Spleen (tissue), 7 donors: ENCODE measurements around the gene AFDN.

Source experiments
- CTCF ChIP-seq, 11 experiments: fragments of 200-600 bp in 7 of 11; fragments of 450-650 bp in 4 of 11; sonication (generic) in 4 of 11; IDR thresholded peaks in 8 of 11; conservative IDR thresholded peaks in 3 of 11; 1 replicate in 7 of 11; 2 replicates in 4 of 11; pipeline versions ENCODE4 v1.4.0 to v1.8.0; 2016 to 2021; ENCODE audit warnings: antibody characterized with exemption in 11 of 11, inconsistent platforms in 4 of 11, mild to moderate bottlenecking in 1 of 11
- POLR2A ChIP-seq, 3 donors: fragments of 450-650 bp; IDR thresholded peaks; one replicate each; pipeline ENCODE4 v1.5.1; 2017; ENCODE audit warnings: antibody characterized with exemption in 3 of 3, mild to moderate bottlenecking in 1 of 3
- POLR2AphosphoS5 ChIP-seq, 3 donors: sonication (generic); formaldehyde crosslinking; IDR thresholded peaks; one replicate each; pipeline ENCODE4 v1.5.1; 2017; ENCODE audit warnings: antibody characterized with exemption in 3 of 3
- donor health status: DM: no; HTN: no; CAD: no; lungs with moderate emphysema.
- donor health status: DM: no; HTN: no; CAD: no.
- donor health status: DM: no; HTN: no; CAD: no.

- no peak for TF ChIP-seq CTCF (IDR thresholded peaks at IDR 0.05 in 8 of 11, conservative IDR thresholded peaks at IDR 0.05 in 3 of 11)
- TF ChIP-seq POLR2AphosphoS5 (IDR thresholded peaks at IDR 0.05), result no peak
- TF ChIP-seq POLR2A (IDR thresholded peaks at IDR 0.05), result no peak
Measured at GRCh38 chr6:167987396-167988153, 160.9 kb downstream of the AFDN start.
